ENCODE data around the gene ANKRD36C. TPM values are rescaled to one million over a fixed set of nuclear protein-coding genes. Genes with fewer than 3 reads are reported as not detected.
"Not testable (repeated sequence)": the region's sequence is repeated elsewhere in the genome, so short reads cannot be mapped to it uniquely, and the experiment has no call there.

Gene ANKRD36C
- total RNA-seq (100 to 1,000 TPM in 4 of 5 donors, 10 to 100 TPM in 1; 67.2 to 582 (median 252) TPM), polyA plus RNA-seq (1 to 10 TPM; 1.5 to 5.4 (median 4.3) TPM)
- long read RNA-seq, donor 1, result 0 reads
- long read RNA-seq, donor 2, result 0 reads
- long read RNA-seq, donor 3, result 0 reads
- long read RNA-seq, donor 4, result 0 reads
- long read RNA-seq, donor 5, result 0 reads
- long read RNA-seq, donor 6, result 0 reads
- long read RNA-seq, donor 7, result 0 reads
- long read RNA-seq, donor 8, result 0 reads
- long read RNA-seq, donor 9, result 0 reads
- long read RNA-seq, donor 10, result 0 reads

DNA sequence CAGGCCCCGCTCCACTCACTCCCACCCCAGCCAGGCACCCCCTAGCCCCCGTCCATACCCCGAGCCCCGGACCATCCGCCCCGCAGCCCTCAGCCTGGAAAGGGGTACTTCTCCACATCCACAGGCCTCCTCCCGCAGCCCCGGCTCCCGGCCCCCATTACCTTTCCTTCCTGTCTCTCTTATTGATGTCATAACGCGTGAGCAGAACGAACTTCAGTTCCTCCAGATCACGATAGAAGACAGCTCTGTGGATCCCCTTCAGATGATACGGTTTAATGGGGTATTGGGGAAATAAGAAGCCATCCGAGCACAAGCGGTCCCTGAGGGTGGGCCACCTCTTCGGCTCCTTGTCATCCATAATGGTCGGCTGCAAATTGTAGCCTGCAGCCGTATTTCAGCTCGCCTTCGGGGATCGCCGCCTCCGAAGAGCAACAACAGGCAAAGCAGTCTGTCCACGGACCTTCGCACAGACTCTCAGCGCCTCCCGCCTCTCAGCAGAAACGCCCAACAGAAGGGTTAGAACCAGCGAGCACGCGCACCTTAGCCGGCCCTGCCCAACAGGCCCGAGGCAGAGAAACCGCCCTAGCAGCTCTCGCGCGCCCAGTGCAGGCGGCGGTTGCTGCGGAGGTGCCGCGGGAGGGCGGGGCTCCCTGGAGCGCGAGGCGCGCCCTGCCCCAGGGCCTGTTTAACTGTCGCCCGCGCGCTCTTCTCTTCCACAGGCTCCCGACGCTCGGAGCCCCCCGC lies at the start of gene ANKRD36C:
Gene ANKRD36C, minus strand, starts transcription at position 474 of the 744 bp plus-strand sequence. Its CDS starts 116 bp downstream, at position 358.
- peak in 2 of 3 donors; percentile 9 to 73 for TF ChIP-seq POLR2AphosphoS5 (IDR thresholded peaks at IDR 0.05)
- TF ChIP-seq, protein P1, sequence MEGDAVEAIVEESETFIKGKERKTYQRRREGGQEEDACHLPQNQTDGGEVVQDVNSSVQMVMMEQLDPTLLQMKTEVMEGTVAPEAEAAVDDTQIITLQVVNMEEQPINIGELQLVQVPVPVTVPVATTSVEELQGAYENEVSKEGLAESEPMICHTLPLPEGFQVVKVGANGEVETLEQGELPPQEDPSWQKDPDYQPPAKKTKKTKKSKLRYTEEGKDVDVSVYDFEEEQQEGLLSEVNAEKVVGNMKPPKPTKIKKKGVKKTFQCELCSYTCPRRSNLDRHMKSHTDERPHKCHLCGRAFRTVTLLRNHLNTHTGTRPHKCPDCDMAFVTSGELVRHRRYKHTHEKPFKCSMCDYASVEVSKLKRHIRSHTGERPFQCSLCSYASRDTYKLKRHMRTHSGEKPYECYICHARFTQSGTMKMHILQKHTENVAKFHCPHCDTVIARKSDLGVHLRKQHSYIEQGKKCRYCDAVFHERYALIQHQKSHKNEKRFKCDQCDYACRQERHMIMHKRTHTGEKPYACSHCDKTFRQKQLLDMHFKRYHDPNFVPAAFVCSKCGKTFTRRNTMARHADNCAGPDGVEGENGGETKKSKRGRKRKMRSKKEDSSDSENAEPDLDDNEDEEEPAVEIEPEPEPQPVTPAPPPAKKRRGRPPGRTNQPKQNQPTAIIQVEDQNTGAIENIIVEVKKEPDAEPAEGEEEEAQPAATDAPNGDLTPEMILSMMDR (IDR thresholded peaks at IDR 0.05), result peak in 1 of 7 experiments; percentile 5
- intact Hi-C loops (cut with DNase I; ENCODE audit: low total_unique reads); H3K36me3 ChIP-seq; H3K27me3 ChIP-seq; H3K9me3 ChIP-seq: not testable (repeated sequence)
- peak; percentile 61 to 66 for DNase-seq
- peaks cover 0 to 16% (median 2%) of the 10 kb centered on the region in 4 donors for H3K4me1 ChIP-seq
- H3K27ac ChIP-seq, result peak within 1 kb of the TSS; percentile 83 to 97 (median 92)
- 0% methylated on average over 16 to 28 of the region's 56 CpGs for WGBS, 5 donors
- peak within 1 kb of the TSS; percentile 53 to 74 (median 65) for H3K4me3 ChIP-seq

DNA sequence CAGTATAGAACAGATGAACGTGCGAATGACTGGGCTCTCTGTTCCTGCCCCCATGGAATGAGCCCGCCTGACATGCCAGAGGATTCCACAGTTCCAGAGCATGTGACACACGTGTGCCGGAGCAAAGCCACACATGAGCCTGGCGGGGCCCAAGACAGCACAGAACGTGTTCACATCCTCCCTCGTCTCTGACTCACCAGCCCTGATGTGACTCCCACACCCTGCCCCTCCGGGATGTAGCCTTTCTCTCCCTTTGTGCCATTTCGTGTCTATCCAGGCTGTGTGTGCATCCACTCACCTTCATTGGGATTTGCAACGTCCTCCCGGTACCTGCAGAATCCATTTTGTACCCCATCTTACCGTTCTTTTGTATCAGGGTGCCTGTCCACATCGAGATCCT lies 43.9 kb upstream of the ANKRD36C start:
- H3K27me3 ChIP-seq; H3K4me3 ChIP-seq; DNase-seq; H3K27ac ChIP-seq; intact Hi-C loops (cut with DNase I; ENCODE audit: low total_unique reads); H3K36me3 ChIP-seq; H3K9me3 ChIP-seq; H3K4me1 ChIP-seq: not testable (repeated sequence)
- no CpG with 5 or more reads among the region's 14 CpGs for WGBS, 5 donors

DNA sequence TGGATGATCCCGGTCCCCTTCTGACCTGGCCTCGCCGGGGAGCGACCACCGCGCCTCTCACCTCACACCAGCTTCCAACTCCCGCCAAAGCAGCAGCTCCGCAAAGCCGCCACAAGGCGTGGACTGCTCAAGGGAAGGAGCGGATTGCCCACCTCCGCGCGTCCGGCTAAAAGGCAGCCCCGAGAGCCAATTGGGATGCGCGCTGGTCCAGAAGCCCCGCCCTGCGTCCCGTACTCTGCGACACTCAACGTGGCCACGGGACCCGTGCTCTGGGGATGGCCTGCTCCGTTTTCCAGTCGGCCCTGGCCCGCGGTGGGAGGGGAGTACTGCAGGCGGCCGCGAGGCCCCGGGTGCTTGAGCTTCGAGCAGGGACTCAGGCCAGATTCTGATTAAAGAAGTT lies 43.2 kb upstream of the ANKRD36C start, which contains the start of gene GPAT2:
Gene GPAT2, minus strand, starts transcription at position 125 of the 400 bp plus-strand sequence. CDS start 2,557 bp downstream, outside the sequence.
- intact Hi-C loops (cut with DNase I; ENCODE audit: low total_unique reads), result not testable (repeated sequence)
- no CpG with 5 or more reads among the region's 34 CpGs for WGBS, 5 donors

DNA sequence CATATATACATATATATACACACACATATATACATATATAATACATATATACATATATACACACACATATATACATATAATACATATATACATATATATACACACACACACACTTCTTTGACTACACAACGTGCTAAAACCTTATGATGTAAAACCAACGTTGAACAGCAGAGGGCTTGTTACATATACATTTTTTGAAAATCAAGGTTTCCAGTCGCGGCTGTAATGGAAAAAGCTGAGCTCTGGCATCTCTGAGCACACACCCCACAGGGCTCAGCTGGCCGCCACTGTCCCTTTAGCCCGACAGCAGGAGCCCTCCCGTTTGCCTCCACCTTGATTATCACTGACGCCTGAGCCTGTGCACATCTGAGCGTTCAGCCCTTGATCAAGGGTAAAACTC lies 42.4 kb upstream of the ANKRD36C start:
- intact Hi-C loops (cut with DNase I; ENCODE audit: low total_unique reads); H3K4me3 ChIP-seq; H3K4me1 ChIP-seq; DNase-seq; H3K9me3 ChIP-seq; H3K27me3 ChIP-seq; H3K36me3 ChIP-seq; H3K27ac ChIP-seq: not testable (repeated sequence)
- WGBS, 5 donors, result 20 to 27% methylated on average over 1 of the region's 9 CpGs; no CpG with 5 or more reads in 3 of the 5 donors

More for the DNA sequence above, 43.2 kb upstream of the ANKRD36C start, which contains the start of gene GPAT2:
- not testable (repeated sequence) for H3K4me1 ChIP-seq, H3K27ac ChIP-seq, DNase-seq, H3K27me3 ChIP-seq, H3K36me3 ChIP-seq, H3K4me3 ChIP-seq, H3K9me3 ChIP-seq

DNA sequence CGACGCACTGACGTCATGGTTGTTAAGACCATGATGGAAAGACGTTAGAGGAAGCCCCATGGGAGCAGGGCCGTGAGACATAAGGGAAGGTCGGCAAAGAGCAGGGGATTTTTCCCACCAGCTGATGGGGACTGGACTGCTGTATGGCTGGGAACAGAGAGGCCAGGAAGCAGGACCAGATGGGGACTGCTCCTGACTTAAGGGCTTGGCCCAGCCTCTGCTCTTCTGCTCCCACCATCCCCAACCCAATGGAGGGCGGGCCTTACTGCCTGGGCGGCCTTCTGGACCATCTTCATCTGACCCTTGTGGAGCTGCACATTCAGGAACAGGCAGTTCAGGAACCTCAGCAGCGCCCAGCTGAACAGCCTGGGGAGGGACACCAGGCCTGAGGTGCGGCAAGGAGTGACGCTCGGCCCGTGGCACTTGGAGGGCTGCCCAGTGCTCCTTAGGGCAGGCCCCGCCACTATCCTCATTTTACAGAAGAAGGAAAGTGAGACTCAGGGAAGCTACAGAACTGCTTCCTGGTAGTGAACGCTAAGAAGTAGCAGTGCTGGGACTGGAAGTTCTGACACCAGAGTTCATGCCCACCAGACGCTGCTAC lies 36.2 kb upstream of the ANKRD36C start:
- H3K27me3 ChIP-seq, H3K27ac ChIP-seq, H3K36me3 ChIP-seq, DNase-seq, H3K4me1 ChIP-seq, H3K4me3 ChIP-seq, H3K9me3 ChIP-seq: not testable (repeated sequence)
- intact Hi-C loops (cut with DNase I; ENCODE audit: low total_unique reads), result loop anchor here (10.0 kb wide), 1 partner anchor 147 kb away; no protein-coding TSS in a partner anchor
- WGBS, 5 donors, result no CpG with 5 or more reads among the region's 16 CpGs

DNA sequence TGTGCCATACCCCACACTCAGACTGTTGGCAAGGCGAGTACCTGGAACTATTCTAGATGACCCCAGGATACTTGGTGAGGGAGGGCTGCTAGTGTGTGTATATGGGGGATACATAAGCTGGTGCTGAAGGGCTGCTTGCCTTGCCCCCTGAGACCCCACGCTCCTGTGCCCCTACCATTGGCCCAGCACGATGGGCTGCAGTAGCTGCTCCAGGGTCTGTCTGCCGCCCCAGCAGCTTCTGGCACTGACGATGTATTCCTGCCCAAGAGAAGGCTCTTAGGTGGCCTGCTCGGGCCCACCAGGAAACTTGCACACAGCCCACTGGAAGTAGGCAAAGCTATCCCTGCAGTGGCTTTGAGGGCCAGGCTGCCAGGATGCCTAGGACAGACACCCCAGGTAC lies 34.1 kb upstream of the ANKRD36C start:
- intact Hi-C loops (cut with DNase I; ENCODE audit: low total_unique reads), result loop anchor here (10.0 kb wide), 1 partner anchor 149 kb away; no protein-coding TSS in a partner anchor
- 90 to 95% (median 92%) methylated on average over 3 to 6 of the region's 6 CpGs for WGBS, 5 donors
- H3K9me3 ChIP-seq, H3K4me3 ChIP-seq, H3K4me1 ChIP-seq, H3K36me3 ChIP-seq, H3K27me3 ChIP-seq, H3K27ac ChIP-seq, DNase-seq: not testable (repeated sequence)

DNA sequence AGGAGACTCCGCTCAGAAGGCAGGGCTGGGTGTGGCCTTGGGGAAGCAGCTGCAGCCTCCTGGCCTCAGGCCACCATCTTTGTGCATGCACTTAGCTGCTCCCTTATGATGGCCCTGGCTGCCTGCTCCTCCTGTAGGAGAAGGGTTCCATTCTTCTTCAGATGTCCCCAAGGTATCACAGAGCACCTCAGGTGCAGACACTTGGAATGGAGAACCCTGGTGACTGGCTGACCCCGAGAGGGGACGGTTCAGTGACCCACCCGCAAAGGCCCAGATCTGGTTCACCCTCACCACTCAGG lies 33.5 kb upstream of the ANKRD36C start:
- intact Hi-C loops (cut with DNase I; ENCODE audit: low total_unique reads), result loop anchor here (10.0 kb wide), 1 partner anchor 150 kb away; no protein-coding TSS in a partner anchor
- H3K9me3 ChIP-seq, result no peaks in the 10 kb centered on the region
- no peak overlapping the region for H3K4me3 ChIP-seq
- TF ChIP-seq, protein P1 (IDR thresholded peaks at IDR 0.05), result no peak
- TF ChIP-seq POLR2A (IDR thresholded peaks at IDR 0.05), result no peak
- TF ChIP-seq POLR2AphosphoS5 (IDR thresholded peaks at IDR 0.05), result no peak
- TF ChIP-seq EP300 (IDR thresholded peaks at IDR 0.05), result no peak
- peaks cover 0 to 6% (median 3%) of the 10 kb centered on the region in 4 donors for H3K4me1 ChIP-seq
- no peak overlapping the region for H3K27ac ChIP-seq
- DNase-seq, result no peak
- no peaks in the 10 kb centered on the region for H3K27me3 ChIP-seq
- 77 to 93% (median 80%) methylated on average over 1 to 4 of the region's 4 CpGs for WGBS, 5 donors
- peaks cover 0 to 5% (median 0%) of the 10 kb centered on the region in 4 donors for H3K36me3 ChIP-seq
